Measurements from ENCODE around the gene TMEM164.

TMEM164 gene

DNA sequence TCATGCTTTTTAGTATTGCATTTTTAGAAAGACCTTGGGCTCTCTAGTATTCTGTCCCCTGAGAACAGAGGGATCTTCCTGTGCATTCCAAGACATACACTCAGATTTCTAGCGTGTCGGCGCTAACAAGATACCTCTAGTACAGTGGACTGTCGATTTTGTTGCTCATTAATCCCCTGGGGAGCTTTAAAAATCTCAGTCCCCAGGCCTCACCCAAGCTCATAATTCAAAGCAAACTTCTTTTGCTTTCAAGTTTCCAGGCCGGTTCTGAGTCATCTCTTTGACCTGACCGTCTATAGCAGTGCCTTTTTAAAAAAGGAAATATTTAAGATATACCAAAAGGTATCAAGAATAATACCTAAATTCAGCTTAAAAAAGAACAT, 178.0 kb downstream of the TMEM164 start:
- Histone ChIP-seq H3K4me1 (ENCODE audit: control insufficient read depth, insufficient read depth, low read length) (no peaks in the 10 kb centered on the region), H3K4me3 (ENCODE audit: low read length) (no peak overlapping the region), H3K27me3 (ENCODE audit: control insufficient read depth, insufficient read depth, low read length) (no peaks in the 10 kb centered on the region), H3K36me3 (ENCODE audit: control insufficient read depth, insufficient read depth, low read length) (no peaks in the 10 kb centered on the region), H3K9me3 (ENCODE audit: control insufficient read depth, insufficient read depth, low read length) (no peaks in the 10 kb centered on the region), H3K27ac (ENCODE audit: low read length) (no peak overlapping the region)
- DNase-seq (ENCODE audit: low read depth, low spot score), result no peak
- no CpG with 5 or more reads among the region's 6 CpGs for WGBS (ENCODE audit: insufficient coverage, insufficient read length)

DNA sequence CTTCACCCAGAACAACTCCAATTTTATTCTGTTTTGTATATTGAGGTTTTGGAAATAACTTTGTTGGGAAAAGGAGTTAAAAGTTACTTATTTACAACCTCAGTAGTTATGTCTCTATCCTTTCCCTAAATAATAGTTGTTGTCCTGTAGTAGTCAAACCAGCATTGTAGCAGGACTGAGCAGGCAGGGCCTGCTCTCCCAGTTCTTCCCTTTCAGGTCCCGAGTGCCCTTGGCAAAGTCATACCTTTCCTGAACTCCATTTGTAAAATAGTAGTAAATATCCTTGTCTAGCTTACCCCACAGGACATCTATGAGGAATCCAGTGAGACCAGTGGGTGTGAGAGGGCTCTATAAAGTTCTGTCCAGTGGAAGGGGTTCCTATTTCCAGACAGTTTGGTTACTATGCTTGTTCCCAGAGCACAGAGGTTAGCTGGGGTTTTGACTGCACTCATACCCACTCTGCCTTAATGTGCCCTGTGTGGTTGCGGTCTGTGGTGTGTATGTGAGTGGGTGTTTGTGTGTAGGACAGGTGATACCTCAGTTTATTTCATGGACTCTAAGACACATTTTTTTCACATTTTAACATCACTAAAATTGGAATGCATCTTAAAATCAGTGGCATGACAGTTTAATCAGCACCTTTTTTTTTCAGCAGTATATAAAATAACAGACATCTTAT, 178.7 kb downstream of the TMEM164 start:
- no CpG with 5 or more reads among the region's 2 CpGs for WGBS (ENCODE audit: insufficient coverage, insufficient read length)
- no peaks in the 10 kb centered on the region for H3K4me1 ChIP-seq (ENCODE audit: control insufficient read depth, insufficient read depth, low read length)
- H3K27ac ChIP-seq (ENCODE audit: low read length), result no peak overlapping the region

GRCh38 chrX:110182362-110182761, 179.4 kb downstream of the TMEM164 start:
- no peaks in the 10 kb centered on the region for H3K4me1 ChIP-seq (ENCODE audit: control insufficient read depth, insufficient read depth, low read length)
- H3K27ac ChIP-seq (ENCODE audit: low read length), result no peak overlapping the region
- no peak for DNase-seq (ENCODE audit: low read depth, low spot score)
- no peaks in the 10 kb centered on the region for H3K27me3 ChIP-seq (ENCODE audit: control insufficient read depth, insufficient read depth, low read length)
- no peak overlapping the region for H3K4me3 ChIP-seq (ENCODE audit: low read length)
- no peaks in the 10 kb centered on the region for H3K9me3 ChIP-seq (ENCODE audit: control insufficient read depth, insufficient read depth, low read length)
- no CpG with 5 or more reads among the region's 1 CpG for WGBS (ENCODE audit: insufficient coverage, insufficient read length)
- H3K36me3 ChIP-seq (ENCODE audit: control insufficient read depth, insufficient read depth, low read length), result no peaks in the 10 kb centered on the region

More for the DNA sequence above, 178.7 kb downstream of the TMEM164 start:
- H3K4me3 ChIP-seq (ENCODE audit: low read length), result no peak overlapping the region
- DNase-seq (ENCODE audit: low read depth, low spot score), result no peak
- H3K27me3 ChIP-seq (ENCODE audit: control insufficient read depth, insufficient read depth, low read length), result no peaks in the 10 kb centered on the region
- H3K36me3 ChIP-seq (ENCODE audit: control insufficient read depth, insufficient read depth, low read length), result no peaks in the 10 kb centered on the region
- H3K9me3 ChIP-seq (ENCODE audit: control insufficient read depth, insufficient read depth, low read length), result no peaks in the 10 kb centered on the region

GRCh38 chrX:110182865-110183264, 180.0 kb downstream of the TMEM164 start:
- no peak overlapping the region for H3K27ac ChIP-seq (ENCODE audit: low read length)
- no CpG with 5 or more reads among the region's 6 CpGs for WGBS (ENCODE audit: insufficient coverage, insufficient read length)
- DNase-seq (ENCODE audit: low read depth, low spot score), result no peak
- H3K9me3 ChIP-seq (ENCODE audit: control insufficient read depth, insufficient read depth, low read length), result no peaks in the 10 kb centered on the region
- no peaks in the 10 kb centered on the region for H3K36me3 ChIP-seq (ENCODE audit: control insufficient read depth, insufficient read depth, low read length)
- H3K4me1 ChIP-seq (ENCODE audit: control insufficient read depth, insufficient read depth, low read length), result no peaks in the 10 kb centered on the region
- H3K4me3 ChIP-seq (ENCODE audit: low read length), result no peak overlapping the region
- H3K27me3 ChIP-seq (ENCODE audit: control insufficient read depth, insufficient read depth, low read length), result no peaks in the 10 kb centered on the region

GRCh38 chrX:110183314-110183713, 180.4 kb downstream of the TMEM164 start:
- Histone ChIP-seq H3K36me3 (ENCODE audit: control insufficient read depth, insufficient read depth, low read length) (no peaks in the 10 kb centered on the region), H3K9me3 (ENCODE audit: control insufficient read depth, insufficient read depth, low read length) (no peaks in the 10 kb centered on the region), H3K27me3 (ENCODE audit: control insufficient read depth, insufficient read depth, low read length) (no peaks in the 10 kb centered on the region), H3K27ac (ENCODE audit: low read length) (no peak overlapping the region), H3K4me3 (ENCODE audit: low read length) (no peak overlapping the region), H3K4me1 (ENCODE audit: control insufficient read depth, insufficient read depth, low read length) (no peaks in the 10 kb centered on the region)
- DNase-seq (ENCODE audit: low read depth, low spot score), result no peak
- no CpG with 5 or more reads among the region's 2 CpGs for WGBS (ENCODE audit: insufficient coverage, insufficient read length)

DNA sequence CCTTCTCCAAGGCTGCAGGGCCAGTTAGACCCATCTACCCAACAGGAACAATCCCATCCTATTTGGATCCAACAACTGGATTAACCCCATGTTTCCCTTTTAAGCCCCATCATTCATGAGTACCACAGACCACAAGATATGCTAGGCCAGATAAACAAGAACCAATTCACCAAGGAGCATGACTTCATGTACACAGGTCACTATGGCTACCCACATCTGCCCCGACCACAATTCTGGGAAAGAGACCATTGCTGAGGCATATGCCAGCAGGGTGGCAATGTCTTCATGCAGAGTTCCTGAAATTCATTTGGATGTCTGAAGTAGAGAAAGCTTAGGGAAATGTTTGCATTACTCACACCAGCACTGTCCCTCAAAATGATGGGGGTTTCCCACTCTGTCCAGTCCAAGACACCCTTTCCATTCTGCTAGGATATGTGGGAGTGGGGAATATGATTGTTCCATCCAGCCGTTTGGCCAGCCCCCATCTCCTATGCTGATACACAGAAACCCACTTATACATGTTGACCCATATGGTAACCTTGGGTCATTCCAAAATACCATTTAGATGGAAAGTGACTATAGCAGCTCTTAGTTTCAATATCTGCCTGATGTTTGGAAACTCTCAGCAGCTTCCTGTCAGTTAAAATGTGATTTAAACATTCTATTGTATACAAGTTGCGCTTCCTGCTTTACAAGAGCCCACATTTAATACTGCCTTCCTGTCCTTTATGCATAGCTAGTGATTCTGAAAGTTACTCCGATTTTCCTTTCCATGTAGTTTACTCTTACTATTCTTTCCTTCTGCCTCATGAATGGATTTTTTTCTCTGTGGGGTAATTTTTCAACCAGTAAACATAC, 186.0 kb downstream of the TMEM164 start:
- no peaks in the 10 kb centered on the region for H3K27me3 ChIP-seq (ENCODE audit: control insufficient read depth, insufficient read depth, low read length)
- no CpG with 5 or more reads among the region's 4 CpGs for WGBS (ENCODE audit: insufficient coverage, insufficient read length)
- no peak overlapping the region for H3K4me3 ChIP-seq (ENCODE audit: low read length)
- no peaks in the 10 kb centered on the region for H3K9me3 ChIP-seq (ENCODE audit: control insufficient read depth, insufficient read depth, low read length)
- H3K4me1 ChIP-seq (ENCODE audit: control insufficient read depth, insufficient read depth, low read length), result no peaks in the 10 kb centered on the region
- H3K27ac ChIP-seq (ENCODE audit: low read length), result no peak overlapping the region
- DNase-seq (ENCODE audit: low read depth, low spot score), result no peak
- H3K36me3 ChIP-seq (ENCODE audit: control insufficient read depth, insufficient read depth, low read length), result no peaks in the 10 kb centered on the region

- Histone ChIP-seq H3K9me3 (ENCODE audit: control insufficient read depth, insufficient read depth, low read length) (no peaks in the 10 kb centered on the region), H3K4me3 (ENCODE audit: low read length) (no peak overlapping the region), H3K36me3 (ENCODE audit: control insufficient read depth, insufficient read depth, low read length) (no peaks in the 10 kb centered on the region), H3K27ac (ENCODE audit: low read length) (no peak overlapping the region), H3K27me3 (ENCODE audit: control insufficient read depth, insufficient read depth, low read length) (no peaks in the 10 kb centered on the region), H3K4me1 (ENCODE audit: control insufficient read depth, insufficient read depth, low read length) (no peaks in the 10 kb centered on the region)
- no CpG with 5 or more reads among the region's 4 CpGs for WGBS (ENCODE audit: insufficient coverage, insufficient read length)
- no peak for DNase-seq (ENCODE audit: low read depth, low spot score)
Observed at GRCh38 chrX:110192516-110192915, 189.6 kb downstream of the TMEM164 start.

DNA sequence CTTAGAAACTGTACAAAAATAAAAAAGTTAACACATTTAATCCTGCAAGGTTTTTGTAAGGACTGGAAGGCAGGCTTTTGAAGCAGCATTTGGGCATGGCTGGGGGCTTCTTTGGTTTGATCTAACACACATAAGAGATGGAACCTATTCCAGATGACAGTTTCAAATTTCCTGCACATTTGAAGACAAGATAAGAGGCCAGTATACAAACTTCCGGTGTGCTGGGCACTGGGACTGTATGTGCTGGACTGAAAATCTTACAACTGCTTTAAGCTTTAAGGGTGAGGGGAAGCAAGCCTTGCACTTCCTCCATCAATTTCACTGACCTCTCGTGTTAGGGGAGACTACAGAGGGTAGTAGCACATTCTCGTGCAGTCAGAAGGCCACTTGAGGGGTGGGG, 192.1 kb downstream of the TMEM164 start:
- DNase-seq (ENCODE audit: low read depth, low spot score), result no peak
- Histone ChIP-seq H3K9me3 (ENCODE audit: control insufficient read depth, insufficient read depth, low read length) (no peaks in the 10 kb centered on the region), H3K4me1 (ENCODE audit: control insufficient read depth, insufficient read depth, low read length) (no peaks in the 10 kb centered on the region), H3K27ac (ENCODE audit: low read length) (no peak overlapping the region), H3K27me3 (ENCODE audit: control insufficient read depth, insufficient read depth, low read length) (no peaks in the 10 kb centered on the region), H3K4me3 (ENCODE audit: low read length) (no peak overlapping the region), H3K36me3 (ENCODE audit: control insufficient read depth, insufficient read depth, low read length) (no peaks in the 10 kb centered on the region)
- no CpG with 5 or more reads among the region's 3 CpGs for WGBS (ENCODE audit: insufficient coverage, insufficient read length)

DNA sequence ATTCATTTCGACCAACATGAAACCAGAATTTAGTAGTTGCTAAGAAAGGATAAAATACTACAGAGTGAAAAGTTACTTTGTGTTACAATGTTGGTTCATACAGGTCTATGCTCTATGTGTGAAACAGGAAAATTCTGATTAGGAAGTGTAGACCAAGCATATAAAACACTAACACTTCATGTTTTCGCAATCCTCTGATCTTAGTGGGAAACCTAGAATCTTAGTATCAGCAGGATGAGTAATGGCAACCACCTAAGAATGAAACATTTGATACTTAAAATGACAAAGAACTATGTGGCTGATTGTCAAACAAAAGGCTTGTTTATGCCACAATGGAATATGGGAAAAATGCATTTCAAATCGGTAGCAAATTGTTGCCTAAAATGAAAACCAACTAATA, 198.9 kb downstream of the TMEM164 start:
- Histone ChIP-seq H3K27ac (ENCODE audit: low read length) (no peak overlapping the region), H3K4me3 (ENCODE audit: low read length) (no peak overlapping the region), H3K9me3 (ENCODE audit: control insufficient read depth, insufficient read depth, low read length) (no peaks in the 10 kb centered on the region), H3K36me3 (ENCODE audit: control insufficient read depth, insufficient read depth, low read length) (no peaks in the 10 kb centered on the region), H3K27me3 (ENCODE audit: control insufficient read depth, insufficient read depth, low read length) (no peaks in the 10 kb centered on the region), H3K4me1 (ENCODE audit: control insufficient read depth, insufficient read depth, low read length) (no peaks in the 10 kb centered on the region)
- no CpG with 5 or more reads among the region's 3 CpGs for WGBS (ENCODE audit: insufficient coverage, insufficient read length)
- no peak for DNase-seq (ENCODE audit: low read depth, low spot score)

GRCh38 chrX:110204986-110205385, 202.1 kb downstream of the TMEM164 start:
- Histone ChIP-seq H3K4me3 (ENCODE audit: low read length) (no peak overlapping the region), H3K4me1 (ENCODE audit: control insufficient read depth, insufficient read depth, low read length) (no peaks in the 10 kb centered on the region), H3K9me3 (ENCODE audit: control insufficient read depth, insufficient read depth, low read length) (no peaks in the 10 kb centered on the region), H3K27ac (ENCODE audit: low read length) (no peak overlapping the region), H3K27me3 (ENCODE audit: control insufficient read depth, insufficient read depth, low read length) (no peaks in the 10 kb centered on the region), H3K36me3 (ENCODE audit: control insufficient read depth, insufficient read depth, low read length) (no peaks in the 10 kb centered on the region)
- DNase-seq (ENCODE audit: low read depth, low spot score), result no peak

- Histone ChIP-seq H3K27me3 (ENCODE audit: control insufficient read depth, insufficient read depth, low read length) (no peaks in the 10 kb centered on the region), H3K9me3 (ENCODE audit: control insufficient read depth, insufficient read depth, low read length) (no peaks in the 10 kb centered on the region), H3K4me3 (ENCODE audit: low read length) (no peak overlapping the region), H3K27ac (ENCODE audit: low read length) (no peak overlapping the region), H3K36me3 (ENCODE audit: control insufficient read depth, insufficient read depth, low read length) (no peaks in the 10 kb centered on the region), H3K4me1 (ENCODE audit: control insufficient read depth, insufficient read depth, low read length) (no peaks in the 10 kb centered on the region)
- no CpG with 5 or more reads among the region's 2 CpGs for WGBS (ENCODE audit: insufficient coverage, insufficient read length)
- DNase-seq (ENCODE audit: low read depth, low spot score), result no peak
Observed at GRCh38 chrX:110208092-110208491, 205.2 kb downstream of the TMEM164 start.
